Mucosa of descending colon (tissue), 3 donors: ENCODE measurements around the gene ANKRD34B. TPM values are rescaled to one million over a fixed set of nuclear protein-coding genes. Genes with fewer than 3 reads are reported as not detected.

ENCODE experiments used
- ATAC-seq: fragments of 200-7000 bp; cut with Tn5 transposase; one replicate; pipeline ENCODE4 v1.9.1; 2020; ENCODE audit warnings: mild to moderate bottlenecking, moderate library complexity
- DNase-seq, 3 donors: peaks; one replicate each; pipeline ENCODE4 v3.0.0-alpha.2; 2020
- H3K36me3 ChIP-seq: fragments of 200-600 bp; one replicate; pipeline ENCODE4 v1.8.0; 2021; ENCODE audit warnings: low read depth, mild to moderate bottlenecking
- H3K4me1 ChIP-seq: fragments of 200-600 bp; one replicate; pipeline ENCODE4 v1.8.0; 2021; ENCODE audit warnings: low read depth, mild to moderate bottlenecking
- H3K4me3 ChIP-seq: fragments of 200-600 bp; one replicate; pipeline ENCODE4 v1.8.0; 2021; ENCODE audit warnings: mild to moderate bottlenecking
- H3K9me3 ChIP-seq: fragments of 200-600 bp; one replicate; pipeline ENCODE4 v1.8.0; 2021; ENCODE audit warnings: mild to moderate bottlenecking
- CTCF ChIP-seq: fragments of 200-600 bp; IDR thresholded peaks from one replicate; pipeline ENCODE4 v1.8.0; 2022; ENCODE audit warnings: antibody characterized with exemption, mild to moderate bottlenecking
- intact Hi-C, 2 donors: fragments of 100-400 bp; cut with DNase I in 1 of 2; cut with micrococcal nuclease in 1 of 2; formaldehyde crosslinking; loops; one replicate each; pipeline versions ENCODE4 v1.11.0 to v1.11.1; 2022; cut with DNase I, micrococcal nuclease
- total RNA-seq, 3 donors: library from RNA; stranded (reverse); fragmentation: NEBNext Ultra II Directional in 2 of 3; extraction: Animal tissue kit (Norgen Biotek cat#: 25700) in 2 of 3; gene quantifications; one replicate each; pipeline versions ENCODE4 v1.2.1 to v1.2.4, GENCODE V29; 2021 to 2023
- donor health status: DM: no; HTN: no; CAD: no; lungs with moderate emphysema.
- donor health status: DM: no; HTN: no; CAD: no.
- donor health status: DM: no; HTN: yes; CAD: no.

Gene ANKRD34B
- total RNA-seq, 3 donors from 2014 or later = not detected

- DNase-seq (no peak), ATAC-seq (no peak)
- Histone ChIP-seq H3K4me3 (no peak overlapping the region), H3K9me3 (no peaks in the 10 kb centered on the region), H3K36me3 (no peaks in the 10 kb centered on the region), H3K4me1 (no peaks in the 10 kb centered on the region)
- intact Hi-C loops = no loop called here
- TF ChIP-seq CTCF = no peak
Observed at GRCh38 chr5:80541392-80541791, 28.7 kb downstream of the ANKRD34B start.

- DNase-seq (no peak), ATAC-seq (no peak)
- no peak overlapping the region for H3K4me3 ChIP-seq
- no peaks in the 10 kb centered on the region for H3K36me3 ChIP-seq
- no peak for TF ChIP-seq CTCF
- no peaks in the 10 kb centered on the region for H3K4me1 ChIP-seq
- peaks cover under 1% of the 10 kb centered on the region for H3K9me3 ChIP-seq
- intact Hi-C loops = no loop called here
Observed at GRCh38 chr5:80540691-80541090, 29.4 kb downstream of the ANKRD34B start.

GRCh38 chr5:80516826-80517225 lies 53.3 kb downstream of the ANKRD34B start:
- Histone ChIP-seq H3K4me1 (no peaks in the 10 kb centered on the region), H3K4me3 (no peak overlapping the region), H3K9me3 (no peaks in the 10 kb centered on the region), H3K36me3 (no peaks in the 10 kb centered on the region)
- intact Hi-C loops = no loop called here
- DNase-seq (no peak), ATAC-seq (no peak)
- TF ChIP-seq CTCF = no peak

GRCh38 chr5:80509362-80509761 lies 60.7 kb downstream of the ANKRD34B start:
- H3K9me3 ChIP-seq = no peaks in the 10 kb centered on the region
- TF ChIP-seq CTCF = no peak
- no peaks in the 10 kb centered on the region for H3K36me3 ChIP-seq
- no peaks in the 10 kb centered on the region for H3K4me1 ChIP-seq
- H3K4me3 ChIP-seq = no peak overlapping the region
- DNase-seq = no peak
- intact Hi-C loops = no loop called here
- ATAC-seq = no peak

- H3K4me1 ChIP-seq = no peaks in the 10 kb centered on the region
- no peak for TF ChIP-seq CTCF
- H3K4me3 ChIP-seq = no peak overlapping the region
- no peaks in the 10 kb centered on the region for H3K36me3 ChIP-seq
- DNase-seq (no peak), ATAC-seq (no peak)
- intact Hi-C loops = no loop called here
- no peaks in the 10 kb centered on the region for H3K9me3 ChIP-seq
Observed at GRCh38 chr5:80508844-80509243, 61.2 kb downstream of the ANKRD34B start.

- no peaks in the 10 kb centered on the region for H3K36me3 ChIP-seq
- ATAC-seq (no peak), DNase-seq (no peak)
- H3K9me3 ChIP-seq = no peaks in the 10 kb centered on the region
- no peak overlapping the region for H3K4me3 ChIP-seq
- H3K4me1 ChIP-seq = no peaks in the 10 kb centered on the region
- intact Hi-C loops = no loop called here
- no peak for TF ChIP-seq CTCF
Observed at GRCh38 chr5:80507663-80508062, 62.4 kb downstream of the ANKRD34B start.
